NCI-H1694 (cell line): Measurements from ENCODE around the gene RGS7.
"Not testable (repeated sequence)": the region's sequence is repeated elsewhere in the genome, so short reads cannot be mapped to it uniquely, and the experiment has no call there.

Experiments
- DNase-seq: peaks from one replicate; lab custom pipeline; 2025; lab: John Stamatoyannopoulos, UW

RGS7 gene

GRCh38 chr1:241331328-241332036 is 25.5 kb downstream of the RGS7 start:
- no peak for DNase-seq

GRCh38 chr1:241330619-241331327 is 26.2 kb downstream of the RGS7 start:
- DNase-seq, result no peak

- DNase-seq, result no peak
Observed at GRCh38 chr1:241325456-241325855, 31.5 kb downstream of the RGS7 start.

GRCh38 chr1:241323514-241324195 is 33.4 kb downstream of the RGS7 start:
- no peak for DNase-seq

- DNase-seq, result no peak
Observed at GRCh38 chr1:241317676-241318075, 39.3 kb downstream of the RGS7 start.

- DNase-seq, result no peak
Observed at GRCh38 chr1:241316372-241316771, 40.6 kb downstream of the RGS7 start.

- no peak for DNase-seq
Observed at GRCh38 chr1:241311056-241311746, 45.8 kb downstream of the RGS7 start.

- no peak for DNase-seq
Observed at GRCh38 chr1:241310451-241310850, 46.6 kb downstream of the RGS7 start.

GRCh38 chr1:241309651-241310050 is 47.4 kb downstream of the RGS7 start:
- DNase-seq, result no peak

GRCh38 chr1:241308471-241308870 is 48.5 kb downstream of the RGS7 start:
- no peak for DNase-seq

GRCh38 chr1:241308011-241308410 is 49.0 kb downstream of the RGS7 start:
- DNase-seq, result no peak

GRCh38 chr1:241306125-241306790 is 50.7 kb downstream of the RGS7 start:
- no peak for DNase-seq

- DNase-seq, result not testable (repeated sequence)
Observed at GRCh38 chr1:241302024-241302423, 55.0 kb downstream of the RGS7 start.

GRCh38 chr1:241299347-241299746 is 57.7 kb downstream of the RGS7 start:
- no peak for DNase-seq

- DNase-seq, result no peak
Observed at GRCh38 chr1:241292973-241293372, 64.0 kb downstream of the RGS7 start.

GRCh38 chr1:241291548-241291947 is 65.5 kb downstream of the RGS7 start:
- not testable (repeated sequence) for DNase-seq

- DNase-seq, result no peak
Observed at GRCh38 chr1:241286486-241286885, 70.5 kb downstream of the RGS7 start.

- no peak for DNase-seq
Observed at GRCh38 chr1:241276391-241276790, 80.6 kb downstream of the RGS7 start.

- no peak for DNase-seq
Observed at GRCh38 chr1:241275981-241276380, 81.0 kb downstream of the RGS7 start.

- DNase-seq, result no peak
Observed at GRCh38 chr1:241275226-241275625, 81.8 kb downstream of the RGS7 start.

- no peak for DNase-seq
Observed at GRCh38 chr1:241274693-241275092, 82.3 kb downstream of the RGS7 start.

- no peak for DNase-seq
Observed at GRCh38 chr1:241272828-241273227, 84.2 kb downstream of the RGS7 start.
